Activated T-cell treated with anti-CD3 and anti-CD28 coated beads, Interleukin-2, amount 50 U/mL, for 24 hours (primary cell): ENCODE data around the gene ZBTB47.

Experiments
- DNase-seq: peaks from one replicate; pipeline ENCODE4 v3.0.0-alpha.2; 2020
- H3K27ac Mint-ChIP-seq: 2 replicates; pipeline ENCODE4 v1.8.0; 2020; ENCODE audit warnings: mild to moderate bottlenecking, mixed read lengths
- H3K27me3 Mint-ChIP-seq: 2 replicates; pipeline ENCODE4 v1.8.0; 2020; ENCODE audit warnings: mixed read lengths
- H3K36me3 Mint-ChIP-seq: 2 replicates; pipeline ENCODE4 v1.8.0; 2020; ENCODE audit warnings: low read depth, mixed read lengths
- H3K4me1 Mint-ChIP-seq: 2 replicates; pipeline ENCODE4 v1.8.0; 2020; ENCODE audit warnings: low read depth, mixed read lengths
- H3K4me3 Mint-ChIP-seq: 2 replicates; pipeline ENCODE4 v1.8.0; 2020; ENCODE audit warnings: mild to moderate bottlenecking, moderate library complexity, mixed read lengths
- H3K9me3 Mint-ChIP-seq: 2 replicates; pipeline ENCODE4 v1.8.0; 2020; ENCODE audit warnings: mixed read lengths

Gene ZBTB47

GRCh38 chr3:42691816-42692666 lies 38.5 kb downstream of the ZBTB47 start:
- H3K27ac Mint-ChIP-seq: no peak overlapping the region
- H3K27me3 Mint-ChIP-seq: peaks cover 3% of the 10 kb centered on the region
- no peaks in the 10 kb centered on the region for H3K9me3 Mint-ChIP-seq
- no peak overlapping the region for H3K4me3 Mint-ChIP-seq
- DNase-seq: no peak
- H3K36me3 Mint-ChIP-seq: no peaks in the 10 kb centered on the region
- H3K4me1 Mint-ChIP-seq: no peaks in the 10 kb centered on the region

- H3K27ac Mint-ChIP-seq: no peak overlapping the region
- no peak overlapping the region for H3K4me3 Mint-ChIP-seq
- H3K4me1 Mint-ChIP-seq: no peaks in the 10 kb centered on the region
- peaks cover 3% of the 10 kb centered on the region for H3K27me3 Mint-ChIP-seq
- no peak for DNase-seq
- no peaks in the 10 kb centered on the region for H3K9me3 Mint-ChIP-seq
- H3K36me3 Mint-ChIP-seq: no peaks in the 10 kb centered on the region
These were observed 39.4 kb downstream of the ZBTB47 start for GRCh38 chr3:42692667-42693529.

- Mint-ChIP-seq H3K4me1 (peaks cover 3% of the 10 kb centered on the region), H3K27me3 (peaks cover 3% of the 10 kb centered on the region), H3K9me3 (no peaks in the 10 kb centered on the region), H3K27ac (no peak overlapping the region), H3K4me3 (no peak overlapping the region), H3K36me3 (no peaks in the 10 kb centered on the region)
- no peak for DNase-seq
These were observed 40.0 kb downstream of the ZBTB47 start for GRCh38 chr3:42693530-42693930.

- Mint-ChIP-seq H3K4me3 (no peak overlapping the region), H3K4me1 (peaks cover 7% of the 10 kb centered on the region), H3K36me3 (no peaks in the 10 kb centered on the region), H3K27me3 (peaks cover 3% of the 10 kb centered on the region), H3K27ac (no peak overlapping the region), H3K9me3 (no peaks in the 10 kb centered on the region)
- no peak for DNase-seq
These were observed 40.9 kb downstream of the ZBTB47 start for GRCh38 chr3:42694366-42694765.

- peaks cover 8% of the 10 kb centered on the region for H3K27me3 Mint-ChIP-seq
- H3K27ac Mint-ChIP-seq: no peak overlapping the region
- no peaks in the 10 kb centered on the region for H3K9me3 Mint-ChIP-seq
- H3K4me1 Mint-ChIP-seq: peaks cover 7% of the 10 kb centered on the region
- DNase-seq: no peak
- H3K4me3 Mint-ChIP-seq: no peak overlapping the region
- H3K36me3 Mint-ChIP-seq: no peaks in the 10 kb centered on the region
These were observed 43.1 kb downstream of the ZBTB47 start for GRCh38 chr3:42696356-42697288.

GRCh38 chr3:42697289-42698051 lies 44.0 kb downstream of the ZBTB47 start:
- H3K4me1 Mint-ChIP-seq: peaks cover 7% of the 10 kb centered on the region
- H3K4me3 Mint-ChIP-seq: no peak overlapping the region
- H3K27ac Mint-ChIP-seq: no peak overlapping the region
- H3K36me3 Mint-ChIP-seq: no peaks in the 10 kb centered on the region
- no peak for DNase-seq
- H3K27me3 Mint-ChIP-seq: peaks cover 8% of the 10 kb centered on the region
- no peaks in the 10 kb centered on the region for H3K9me3 Mint-ChIP-seq

- Mint-ChIP-seq H3K27ac (no peak overlapping the region), H3K9me3 (no peaks in the 10 kb centered on the region), H3K4me3 (no peak overlapping the region)
These were observed 44.9 kb downstream of the ZBTB47 start for GRCh38 chr3:42698216-42698910.

GRCh38 chr3:42698911-42699230 lies 45.4 kb downstream of the ZBTB47 start:
- Mint-ChIP-seq H3K4me3 (no peak overlapping the region), H3K4me1 (peaks cover 7% of the 10 kb centered on the region), H3K9me3 (no peaks in the 10 kb centered on the region), H3K27me3 (peaks cover 13% of the 10 kb centered on the region), H3K36me3 (no peaks in the 10 kb centered on the region), H3K27ac (no peak overlapping the region)
- peak; percentile 29 for DNase-seq

More at GRCh38 chr3:42698216-42698910, 44.9 kb downstream of the ZBTB47 start:
- Mint-ChIP-seq H3K4me1 (peaks cover 7% of the 10 kb centered on the region), H3K27me3 (peaks cover 13% of the 10 kb centered on the region), H3K36me3 (no peaks in the 10 kb centered on the region)
- peak; percentile 26 for DNase-seq

- peaks cover 13% of the 10 kb centered on the region for H3K27me3 Mint-ChIP-seq
- no peaks in the 10 kb centered on the region for H3K9me3 Mint-ChIP-seq
- H3K36me3 Mint-ChIP-seq: no peaks in the 10 kb centered on the region
- H3K4me1 Mint-ChIP-seq: peaks cover 7% of the 10 kb centered on the region
- H3K4me3 Mint-ChIP-seq: no peak overlapping the region
- no peak overlapping the region for H3K27ac Mint-ChIP-seq
- peak; percentile 25 for DNase-seq
These were observed 46.0 kb downstream of the ZBTB47 start for GRCh38 chr3:42699511-42699971.

GRCh38 chr3:42700366-42701288 lies 47.1 kb downstream of the ZBTB47 start:
- no peak for DNase-seq
- no peak overlapping the region for H3K4me3 Mint-ChIP-seq
- no peaks in the 10 kb centered on the region for H3K36me3 Mint-ChIP-seq
- H3K27ac Mint-ChIP-seq: no peak overlapping the region
- peaks cover 13% of the 10 kb centered on the region for H3K27me3 Mint-ChIP-seq
- H3K9me3 Mint-ChIP-seq: no peaks in the 10 kb centered on the region
- peaks cover 7% of the 10 kb centered on the region for H3K4me1 Mint-ChIP-seq

- peak; percentile 69 for DNase-seq
- H3K9me3 Mint-ChIP-seq: no peaks in the 10 kb centered on the region
These were observed 48.0 kb downstream of the ZBTB47 start for GRCh38 chr3:42701371-42702065.

More at GRCh38 chr3:42701371-42702065, 48.0 kb downstream of the ZBTB47 start:
- Mint-ChIP-seq H3K27ac (no peak overlapping the region), H3K27me3 (peaks cover 13% of the 10 kb centered on the region), H3K4me1 (peaks cover 7% of the 10 kb centered on the region), H3K4me3 (no peak overlapping the region), H3K36me3 (no peaks in the 10 kb centered on the region)
